ENCODE results near the gene SLC38A9.

GRCh38 chr5:55715519-55716078 lies 3.5 kb upstream of the SLC38A9 start:
- TF ChIP-seq POLR2AphosphoS5 (IDR thresholded peaks at IDR 0.05; ENCODE audit: low read depth, low read length) (no peak), SMC3 (IDR thresholded peaks at IDR 0.05; ENCODE audit: low read depth, low read length) (no peak), CTCF (IDR thresholded peaks at IDR 0.05) (no peak), PBX3 (IDR thresholded peaks at IDR 0.05) (no peak), USF2 (IDR thresholded peaks at IDR 0.05; ENCODE audit: borderline replicate concordance, low read depth, low read length) (no peak), JUND (IDR thresholded peaks at IDR 0.05) (no peak)
